ENCODE data around the gene FGD4. TPM values are rescaled to one million over a fixed set of nuclear protein-coding genes. Genes with fewer than 3 reads are reported as not detected.

Gene FGD4
- total and polyA plus RNA-seq, 2 of the 4 experiments (the other 2 are of a cell fraction): 2.1 to 8.8 TPM

DNA sequence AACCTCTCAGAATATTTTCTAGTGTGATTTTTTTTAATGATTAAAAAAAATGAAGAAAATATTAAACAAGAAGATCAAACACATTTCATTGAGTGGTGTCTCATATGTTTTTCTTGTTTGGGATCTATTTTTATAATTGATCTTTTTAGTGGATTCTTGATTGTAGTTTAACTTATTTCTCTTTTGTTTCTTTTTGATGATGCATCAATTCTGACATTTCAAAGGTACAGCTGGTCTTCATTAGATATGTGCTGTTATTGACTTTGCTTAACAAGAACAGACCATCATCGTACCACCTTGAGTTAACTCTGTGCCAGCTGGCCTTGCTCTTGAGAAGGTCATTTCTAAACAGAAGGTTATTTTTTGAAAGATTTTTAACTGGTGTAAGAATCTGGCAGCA, 45.8 kb upstream of the FGD4 start:
- ChIA-PET CTCF (no interaction called here), POLR2A (ENCODE audit: unreplicated experiment) (no interaction called here)
- Histone ChIP-seq H4K20me1 (ENCODE audit: insufficient read depth, low read length) (peaks cover 3% of the 10 kb centered on the region; the same call in 1 of the 2 replicates), H2AFZ (replicated peaks; ENCODE audit: low read length, poor library complexity) (no peak overlapping the region), H2AK5ac (ENCODE audit: low read depth, low read length) (no peak overlapping the region), H3K36me3 (ENCODE audit: control insufficient read depth, insufficient read depth, low read length) (peaks cover 4% of the 10 kb centered on the region), H3K4me1 (ENCODE audit: control insufficient read depth, insufficient read depth, low read length) (no peaks in the 10 kb centered on the region), H3K9me3 (ENCODE audit: control insufficient read depth, insufficient read depth, low read length) (no peaks in the 10 kb centered on the region), H3K4me2 (ENCODE audit: low read depth, low read length) (no peak overlapping the region), H4K5ac (ENCODE audit: low read depth, low read length) (no peak overlapping the region), H2BK120ac (ENCODE audit: low read depth, low read length) (no peak overlapping the region), H2BK20ac (ENCODE audit: low read depth, low read length) (no peak overlapping the region), H4K8ac (ENCODE audit: low read depth in 2 of 2, low read length in 2 of 2) (no peak overlapping the region), H2BK15ac (ENCODE audit: low read depth, low read length) (no peak overlapping the region), H3K27me3 (ENCODE audit: control insufficient read depth, insufficient read depth, low read length) (no peaks in the 10 kb centered on the region), H3K27ac (ENCODE audit: insufficient read depth, low read length) (no peak overlapping the region), H4K91ac (ENCODE audit: insufficient read depth, low read depth, low read length) (no peak overlapping the region), H3K9ac (ENCODE audit: low read depth, low read length) (no peak overlapping the region), H3K18ac (ENCODE audit: low read depth, low read length) (no peak overlapping the region), H3K79me1 (ENCODE audit: low read depth in 1 of 2, low read length in 2 of 2) (peaks cover 0 to 3% of the 10 kb centered on the region in 2 experiments; a peak in 2 of 4 replicates), H2BK5ac (ENCODE audit: low read depth, low read length, poor library complexity, severe bottlenecking) (no peak overlapping the region), H3K4me3 (ENCODE audit: insufficient read depth, low read depth, low read length) (no peak overlapping the region), H3K9me1 (ENCODE audit: insufficient read depth, low read length) (peaks cover 2% of the 10 kb centered on the region; the same call in 1 of the 2 replicates), H2AK9ac (replicated peaks; ENCODE audit: low read depth, low read length, poor library complexity) (no peak overlapping the region), H3K23ac (ENCODE audit: low read depth, low read length) (no peak overlapping the region), H3K4ac (ENCODE audit: low read depth, low read length) (no peak overlapping the region), H3K14ac (replicated peaks; ENCODE audit: low read depth, low read length) (no peak overlapping the region), H3K56ac (ENCODE audit: extremely low read depth, insufficient read depth, low read length) (no peak overlapping the region)
- ATAC-seq (ENCODE audit: low read depth) (no peak), DNase-seq (no peak)
- BruUV-seq (replicated peaks): no TSS peak
- no CpG with 5 or more reads among the region's 1 CpG for WGBS, 2 experiments (ENCODE audit: extremely low coverage in 2 of 2, insufficient read length in 1 of 2)
- intact Hi-C loops (cut with micrococcal nuclease): no loop called here
- in situ Hi-C loops (cut with MboI; ENCODE audit: low sequenced_read_pairs): loop anchor here (25.0 kb wide), 1 partner anchor 1659 kb away; the partner anchor contains the start of gene ALG10
- no peak for TF ChIP-seq NFE2L2 (IDR thresholded peaks at IDR 0.05; ENCODE audit: low read depth, low read length)
- 0 out of 2 replicates have a peak, but pooled peaks have one; percentile 14 for TF ChIP-seq MAFK (IDR thresholded peaks at IDR 0.05; ENCODE audit: low read depth, low read length)
- dilution Hi-C loops (cut with HindIII; ENCODE audit: low sequenced_read_pairs, unreplicated experiment): no loop called here

Measured in IMR-90 (cell line).